GM23338 (cell line): ENCODE results near the gene INSM2. TPM values are rescaled to one million over a fixed set of nuclear protein-coding genes. Genes with fewer than 3 reads are reported as not detected.

Experiments
- ATAC-seq: fragments of 200-7000 bp; cut with Tn5 transposase; 3 replicates; pipeline ENCODE4 v1.9.1; 2020
- DNase-seq: peaks from one replicate; pipeline ENCODE4 v3.0.0-alpha.2; 2015; ENCODE audit warnings: low spot score
- H2AFZ ChIP-seq: fragments of 200-600 bp; sonication (generic); 2 replicates; pipeline ENCODE4 v1.8.0; 2016; ENCODE audit warnings: antibody characterized with exemption, mild to moderate bottlenecking, moderate library complexity
- H3F3A ChIP-seq: fragments of 200-600 bp; sonication (generic); replicated peaks from 2 replicates; pipeline ENCODE4 v1.8.0; 2017; ENCODE audit warnings: antibody characterized with exemption, mixed run types, low read depth
- H3K27ac ChIP-seq: fragments of 200-600 bp; sonication (generic); 2 replicates; pipeline ENCODE4 v1.6.1; 2016; ENCODE audit warnings: low read depth
- H3K27me3 ChIP-seq: fragments of 200-600 bp; sonication (generic); 2 replicates; pipeline ENCODE4 v1.8.0; 2016; ENCODE audit warnings: mild to moderate bottlenecking, mixed run types, moderate library complexity; ENCODE audit not compliant: insufficient read depth
- H3K36me3 ChIP-seq: fragments of 200-600 bp; sonication (generic); 2 replicates; pipeline ENCODE4 v1.8.0; 2016; ENCODE audit warnings: mild to moderate bottlenecking; ENCODE audit not compliant: insufficient read depth
- H3K4me1 ChIP-seq: fragments of 200-600 bp; sonication (generic); 2 replicates; pipeline ENCODE4 v1.8.0; 2016; ENCODE audit warnings: mild to moderate bottlenecking, moderate library complexity; ENCODE audit not compliant: insufficient read depth
- H3K4me2 ChIP-seq: fragments of 200-600 bp; sonication (generic); 2 replicates; pipeline ENCODE4 v1.7.1; 2017; ENCODE audit warnings: mixed run types
- H3K4me3 ChIP-seq: fragments of 200-600 bp; sonication (generic); 2 replicates; pipeline ENCODE4 v1.6.1; 2016; ENCODE audit warnings: mixed run types
- H3K79me2 ChIP-seq: fragments of 200-600 bp; sonication (generic); replicated peaks from 2 replicates; pipeline ENCODE4 v1.8.0; 2017; ENCODE audit warnings: mild to moderate bottlenecking; ENCODE audit not compliant: insufficient read depth
- H3K9me2 ChIP-seq: fragments of 200-600 bp; sonication (generic); 2 replicates; pipeline ENCODE4 v1.8.0; 2017; ENCODE audit not compliant: insufficient read depth
- H4K20me1 ChIP-seq: fragments of 200-600 bp; sonication (generic); replicated peaks from 2 replicates; pipeline ENCODE4 v1.8.0; 2017; ENCODE audit warnings: mild to moderate bottlenecking; ENCODE audit not compliant: insufficient read depth
- H3K27ac Mint-ChIP-seq: 2 replicates; pipeline ENCODE4 v1.8.0; 2020; ENCODE audit warnings: inconsistent platforms, mild to moderate bottlenecking, moderate library complexity, mixed read lengths
- H3K27me3 Mint-ChIP-seq: 3 replicates; pipeline ENCODE4 v1.8.0; 2022; ENCODE audit warnings: low read depth, mild to moderate bottlenecking, moderate library complexity, mixed read lengths, inconsistent platforms; ENCODE audit not compliant: insufficient read depth, poor library complexity
- H3K36me3 Mint-ChIP-seq: 3 replicates; pipeline ENCODE4 v1.8.0; 2021; ENCODE audit warnings: low read depth, mild to moderate bottlenecking, inconsistent platforms, moderate library complexity, mixed read lengths
- H3K4me1 Mint-ChIP-seq: 3 replicates; pipeline ENCODE4 v1.8.0; 2020; ENCODE audit warnings: mild to moderate bottlenecking, inconsistent platforms, mixed read lengths
- H3K4me3 Mint-ChIP-seq: 3 replicates; pipeline ENCODE4 v1.8.0; 2021; ENCODE audit warnings: moderate library complexity, mild to moderate bottlenecking, inconsistent platforms, mixed read lengths
- H3K9me3 Mint-ChIP-seq: 3 replicates; pipeline ENCODE4 v1.8.0; 2020; ENCODE audit warnings: moderate library complexity, mild to moderate bottlenecking, inconsistent platforms, mixed read lengths
- CREB1 ChIP-seq: fragments of 250-450 bp; sonication (Bioruptor Pico); IDR thresholded peaks from 2 replicates; pipeline ENCODE4 v1.5.0; 2020; ENCODE audit warnings: low read depth, mild to moderate bottlenecking, moderate library complexity
- EZH2phosphoT487 ChIP-seq: fragments of 200-600 bp; sonication (generic); IDR thresholded peaks from one replicate; pipeline ENCODE4 v1.8.1; 2018; ENCODE audit warnings: antibody characterized with exemption; ENCODE audit not compliant: unreplicated experiment
- POLR2AphosphoS5 ChIP-seq: IDR thresholded peaks from 2 replicates; pipeline ENCODE4 v1.6.1; 2016; ENCODE audit warnings: antibody characterized with exemption, low read depth
- ZNF331 ChIP-seq: fragments of 250-450 bp; sonication (Bioruptor Pico); IDR thresholded peaks from 2 replicates; pipeline ENCODE4 v1.5.0; 2020; ENCODE audit warnings: low read depth, mild to moderate bottlenecking, moderate library complexity
- ZNF462 ChIP-seq: fragments of 250-450 bp; sonication (Bioruptor Pico); IDR thresholded peaks from 2 replicates; pipeline ENCODE4 v1.5.0; 2020; ENCODE audit warnings: mild to moderate bottlenecking, moderate library complexity
- polyA plus RNA-seq: library from polyadenylated mRNA; unstranded; fragments of >200 nt; fragmentation: Nextera tagmentation; extraction: Ambion mirVana; gene quantifications from 2 replicates; pipeline ENCODE4 v1.2.1, GENCODE V29; 2016
- total RNA-seq: library from RNA; depleted of rRNA; stranded (reverse); fragments of >200 nt; shearing (Covaris generic); gene quantifications from 2 replicates; pipeline ENCODE4 v1.2.3, GENCODE V29; 2014
- TF ChIP-seq, protein P1 (sequence below): IDR thresholded peaks from one replicate; pipeline ENCODE4 v1.6.1; 2018; ENCODE audit warnings: antibody characterized with exemption; ENCODE audit not compliant: unreplicated experiment

The INSM2 gene
- total and polyA plus RNA-seq, 2 experiments from 2014 or later: not detected

DNA sequence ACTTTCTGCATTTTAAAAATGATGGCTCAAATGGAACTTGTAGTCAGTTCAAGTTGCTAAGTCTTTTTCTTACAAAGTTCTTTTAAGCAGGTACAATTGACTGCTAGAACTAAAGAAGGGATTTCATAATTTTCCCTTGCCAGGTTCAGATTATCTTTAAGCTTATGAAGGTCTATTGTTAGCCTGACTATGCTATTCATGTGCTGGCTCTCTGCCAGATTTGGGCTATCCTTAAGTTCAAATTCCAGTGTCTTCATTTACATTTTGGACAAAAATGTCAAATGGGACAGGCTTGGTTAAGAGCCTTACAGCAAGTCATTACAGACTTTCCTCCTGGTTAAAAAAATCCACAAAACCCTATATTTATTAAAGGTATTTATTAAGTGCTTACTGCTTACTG is 42.3 kb downstream of the INSM2 start (continued):
- TF ChIP-seq ZNF462 (CRISPR knock-in tag) (no peak), ZNF331 (CRISPR knock-in tag) (no peak), EZH2phosphoT487 (no peak), POLR2AphosphoS5 (no peak)
- TF ChIP-seq, protein P1, sequence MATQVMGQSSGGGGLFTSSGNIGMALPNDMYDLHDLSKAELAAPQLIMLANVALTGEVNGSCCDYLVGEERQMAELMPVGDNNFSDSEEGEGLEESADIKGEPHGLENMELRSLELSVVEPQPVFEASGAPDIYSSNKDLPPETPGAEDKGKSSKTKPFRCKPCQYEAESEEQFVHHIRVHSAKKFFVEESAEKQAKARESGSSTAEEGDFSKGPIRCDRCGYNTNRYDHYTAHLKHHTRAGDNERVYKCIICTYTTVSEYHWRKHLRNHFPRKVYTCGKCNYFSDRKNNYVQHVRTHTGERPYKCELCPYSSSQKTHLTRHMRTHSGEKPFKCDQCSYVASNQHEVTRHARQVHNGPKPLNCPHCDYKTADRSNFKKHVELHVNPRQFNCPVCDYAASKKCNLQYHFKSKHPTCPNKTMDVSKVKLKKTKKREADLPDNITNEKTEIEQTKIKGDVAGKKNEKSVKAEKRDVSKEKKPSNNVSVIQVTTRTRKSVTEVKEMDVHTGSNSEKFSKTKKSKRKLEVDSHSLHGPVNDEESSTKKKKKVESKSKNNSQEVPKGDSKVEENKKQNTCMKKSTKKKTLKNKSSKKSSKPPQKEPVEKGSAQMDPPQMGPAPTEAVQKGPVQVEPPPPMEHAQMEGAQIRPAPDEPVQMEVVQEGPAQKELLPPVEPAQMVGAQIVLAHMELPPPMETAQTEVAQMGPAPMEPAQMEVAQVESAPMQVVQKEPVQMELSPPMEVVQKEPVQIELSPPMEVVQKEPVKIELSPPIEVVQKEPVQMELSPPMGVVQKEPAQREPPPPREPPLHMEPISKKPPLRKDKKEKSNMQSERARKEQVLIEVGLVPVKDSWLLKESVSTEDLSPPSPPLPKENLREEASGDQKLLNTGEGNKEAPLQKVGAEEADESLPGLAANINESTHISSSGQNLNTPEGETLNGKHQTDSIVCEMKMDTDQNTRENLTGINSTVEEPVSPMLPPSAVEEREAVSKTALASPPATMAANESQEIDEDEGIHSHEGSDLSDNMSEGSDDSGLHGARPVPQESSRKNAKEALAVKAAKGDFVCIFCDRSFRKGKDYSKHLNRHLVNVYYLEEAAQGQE: no peak

DNA sequence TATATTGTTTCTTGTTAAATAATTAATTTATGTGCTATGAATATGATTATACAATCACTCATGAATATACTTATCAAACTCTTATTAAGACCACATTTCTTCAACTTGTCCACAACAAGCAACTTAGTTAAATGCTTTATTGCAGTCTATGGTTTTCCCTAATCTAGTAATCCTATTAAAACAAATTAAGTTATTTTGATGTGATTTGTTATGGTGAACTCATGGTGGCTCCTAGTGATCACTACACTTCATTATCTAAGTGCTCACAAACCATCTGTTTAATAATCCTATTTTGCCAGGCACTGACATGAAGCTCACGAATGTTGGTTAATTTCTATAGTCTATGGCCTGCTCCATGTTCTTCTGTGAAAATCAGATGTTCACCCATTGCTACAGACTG is 42.9 kb downstream of the INSM2 start:
- Histone ChIP-seq H3K27ac (no peak overlapping the region), H3K4me2 (no peak overlapping the region), H3K79me2 (no peaks in the 10 kb centered on the region), H2AFZ (no peak overlapping the region), H3K36me3 (no peaks in the 10 kb centered on the region), H4K20me1 (no peaks in the 10 kb centered on the region), H3K4me3 (no peak overlapping the region), H3F3A (no peaks in the 10 kb centered on the region), H3K27me3 (no peaks in the 10 kb centered on the region), H3K9me2 (no peaks in the 10 kb centered on the region), H3K4me1 (no peaks in the 10 kb centered on the region)
- Mint-ChIP-seq H3K36me3 (no peaks in the 10 kb centered on the region), H3K4me3 (no peak overlapping the region), H3K9me3 (no peaks in the 10 kb centered on the region), H3K4me1 (no peaks in the 10 kb centered on the region; the same call in 2 of the 3 replicates), H3K27me3 (peaks cover 2% of the 10 kb centered on the region), H3K27ac (no peak overlapping the region)
- DNase-seq (no peak), ATAC-seq (no peak)
- TF ChIP-seq CREB1 (CRISPR knock-in tag): no peak
- no peak for TF ChIP-seq EZH2phosphoT487
- no peak for TF ChIP-seq ZNF462 (CRISPR knock-in tag)
